GM18873 (cell line): ENCODE measurements around the gene TGFBI.
"Not testable (repeated sequence)": the region's sequence is repeated elsewhere in the genome, so short reads cannot be mapped to it uniquely, and the experiment has no call there.

Experiments
- ATAC-seq: cut with Tn5 transposase; IDR thresholded peaks from one replicate; pipeline ENCODE4 v1.9.1; 2021; ENCODE audit warnings: mild to moderate bottlenecking, moderate library complexity, moderate number of reproducible peaks; ENCODE audit not compliant: unreplicated experiment, low FRiP score

Gene TGFBI

DNA sequence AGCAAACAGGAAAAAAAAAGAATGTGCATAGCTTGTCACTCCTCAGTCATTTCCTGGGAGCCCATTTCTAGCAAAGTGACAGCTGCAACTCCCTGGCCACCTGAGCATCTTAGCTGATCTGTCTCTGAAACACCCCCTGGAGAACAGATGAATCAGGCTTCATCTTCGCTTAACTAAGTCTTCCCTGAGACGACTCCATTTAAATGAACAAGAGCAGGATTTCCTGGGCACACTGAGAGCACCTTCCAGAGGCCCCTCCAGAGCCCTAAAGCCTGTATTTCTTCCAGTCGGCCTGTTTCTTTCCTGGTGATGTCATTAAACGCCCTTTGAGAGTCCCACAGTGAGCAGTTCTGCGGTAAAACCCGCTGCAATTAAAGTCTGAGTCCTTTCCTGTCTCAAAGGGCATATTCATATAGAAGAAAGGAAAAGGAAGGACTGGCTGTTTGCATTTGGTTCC lies 13.9 kb downstream of the TGFBI start:
- ATAC-seq: no peak

DNA sequence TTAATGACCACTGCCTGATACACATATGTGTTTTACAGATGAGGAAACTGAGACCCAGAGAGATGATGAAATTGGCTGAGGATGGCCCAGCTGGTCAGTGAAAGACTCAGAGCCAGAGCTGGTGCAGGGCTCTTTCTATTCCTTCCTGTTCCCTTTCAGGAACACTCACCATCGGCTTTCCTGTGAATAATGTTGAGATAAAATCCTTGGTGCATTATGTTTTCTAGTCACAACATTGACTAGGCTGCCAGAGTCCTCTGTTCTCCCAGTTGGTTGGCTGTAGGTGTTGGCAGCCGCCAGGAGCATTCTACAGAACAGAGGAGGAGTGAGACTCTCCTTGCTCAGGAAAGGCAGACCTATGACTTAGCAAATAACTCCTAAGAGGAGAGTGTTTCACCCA lies 14.8 kb downstream of the TGFBI start:
- no peak for ATAC-seq

DNA sequence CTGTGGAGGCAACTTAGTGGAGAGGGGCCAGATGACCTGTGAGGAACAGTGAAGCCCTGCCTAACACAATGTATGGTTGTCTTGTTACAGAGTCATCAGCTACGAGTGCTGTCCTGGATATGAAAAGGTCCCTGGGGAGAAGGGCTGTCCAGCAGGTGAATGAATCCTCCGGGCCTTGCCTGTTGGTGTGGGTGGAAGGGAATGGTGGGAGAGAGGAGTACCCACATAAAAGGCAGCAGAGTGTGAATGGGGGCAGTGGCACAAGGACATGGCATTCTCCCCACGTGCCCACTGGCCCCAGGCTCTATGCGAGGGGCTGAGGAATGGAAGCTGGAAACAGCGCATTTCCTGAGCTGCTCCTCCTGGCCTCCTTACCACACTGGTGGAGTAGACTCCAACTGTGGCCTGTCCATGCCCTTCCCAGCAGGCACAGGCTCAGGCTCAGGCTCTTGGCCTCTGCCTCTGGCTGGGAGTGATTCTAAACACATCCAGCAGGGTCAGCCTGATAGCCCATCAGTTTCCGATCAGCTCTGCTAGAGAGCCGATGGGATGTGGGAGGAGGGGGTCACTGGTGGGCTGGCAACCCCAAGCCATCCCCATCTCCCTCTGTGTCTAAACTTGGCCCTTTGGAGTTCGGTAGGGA lies 15.3 kb downstream of the TGFBI start:
- no peak for ATAC-seq

DNA sequence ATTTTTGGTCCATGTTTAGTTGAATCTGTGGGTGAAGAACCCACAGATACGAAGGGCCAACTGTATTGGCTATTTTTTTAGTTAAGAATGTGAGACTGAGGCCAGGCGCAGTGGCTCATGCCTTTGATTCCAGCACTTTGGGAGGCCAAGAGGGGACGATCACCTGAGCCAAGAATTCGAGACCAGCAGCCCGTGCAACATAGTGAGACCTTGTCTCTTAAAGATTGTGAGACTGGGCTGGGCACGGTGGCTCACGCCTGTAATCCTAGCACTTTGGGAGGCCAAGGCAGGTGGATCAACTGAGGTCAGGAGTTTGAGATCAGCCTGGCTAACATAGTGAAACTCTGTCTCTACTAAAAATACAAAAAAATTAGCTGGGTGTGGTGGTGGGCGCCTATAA lies 16.2 kb downstream of the TGFBI start:
- ATAC-seq: not testable (repeated sequence)

DNA sequence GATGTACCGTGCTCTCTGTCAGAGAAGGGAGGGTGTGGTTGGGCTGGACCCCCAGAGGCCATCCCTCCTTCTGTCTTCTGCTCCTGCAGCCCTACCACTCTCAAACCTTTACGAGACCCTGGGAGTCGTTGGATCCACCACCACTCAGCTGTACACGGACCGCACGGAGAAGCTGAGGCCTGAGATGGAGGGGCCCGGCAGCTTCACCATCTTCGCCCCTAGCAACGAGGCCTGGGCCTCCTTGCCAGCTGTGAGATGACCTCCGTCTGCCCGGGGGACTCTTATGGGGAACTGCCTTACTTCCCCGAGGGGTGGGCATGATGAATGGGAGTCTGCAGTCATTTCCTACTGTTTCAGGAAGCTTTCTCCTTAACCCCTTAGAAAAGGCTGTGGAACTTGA lies 17.5 kb downstream of the TGFBI start:
- no peak for ATAC-seq

DNA sequence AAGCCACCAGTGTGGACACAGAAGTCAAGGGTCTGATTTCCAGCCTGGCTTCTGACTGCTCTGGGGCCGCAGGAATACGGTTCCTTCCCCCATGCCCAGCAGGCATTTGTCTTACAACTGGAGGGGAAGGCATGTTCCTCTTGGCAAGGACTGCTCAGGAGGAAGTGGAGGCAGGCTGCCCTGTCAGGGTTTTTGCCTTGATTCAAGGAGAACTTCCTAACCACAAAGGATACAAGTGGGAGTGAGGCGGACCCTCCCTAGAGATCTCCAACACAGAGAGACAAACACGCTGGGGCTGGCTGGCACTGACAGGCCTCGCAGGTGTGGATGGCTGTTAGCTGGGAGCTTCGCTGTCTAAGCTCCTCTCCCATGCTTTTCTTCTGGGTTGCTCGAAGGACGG lies 19.1 kb downstream of the TGFBI start:
- no peak for ATAC-seq

DNA sequence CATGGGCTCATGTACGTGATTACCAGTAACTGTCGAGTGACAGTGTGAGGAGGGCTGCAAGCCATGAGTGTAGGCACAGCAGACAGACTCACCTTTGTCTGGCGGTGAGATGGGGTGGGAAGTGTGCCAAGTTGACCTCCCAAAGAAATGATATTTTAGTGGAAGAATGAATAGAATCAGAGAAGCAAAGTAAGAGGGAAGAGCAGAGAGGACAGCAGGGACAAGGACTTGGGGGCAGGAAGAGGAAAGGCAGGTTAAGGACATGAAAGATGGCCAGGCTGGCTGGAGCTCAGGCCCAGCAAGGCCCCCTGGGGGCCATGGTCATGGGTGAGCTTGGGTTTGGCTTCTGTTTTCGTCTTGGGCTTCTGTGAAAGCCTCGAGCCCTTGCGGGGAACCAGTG lies 20.2 kb downstream of the TGFBI start:
- ATAC-seq: no peak

DNA sequence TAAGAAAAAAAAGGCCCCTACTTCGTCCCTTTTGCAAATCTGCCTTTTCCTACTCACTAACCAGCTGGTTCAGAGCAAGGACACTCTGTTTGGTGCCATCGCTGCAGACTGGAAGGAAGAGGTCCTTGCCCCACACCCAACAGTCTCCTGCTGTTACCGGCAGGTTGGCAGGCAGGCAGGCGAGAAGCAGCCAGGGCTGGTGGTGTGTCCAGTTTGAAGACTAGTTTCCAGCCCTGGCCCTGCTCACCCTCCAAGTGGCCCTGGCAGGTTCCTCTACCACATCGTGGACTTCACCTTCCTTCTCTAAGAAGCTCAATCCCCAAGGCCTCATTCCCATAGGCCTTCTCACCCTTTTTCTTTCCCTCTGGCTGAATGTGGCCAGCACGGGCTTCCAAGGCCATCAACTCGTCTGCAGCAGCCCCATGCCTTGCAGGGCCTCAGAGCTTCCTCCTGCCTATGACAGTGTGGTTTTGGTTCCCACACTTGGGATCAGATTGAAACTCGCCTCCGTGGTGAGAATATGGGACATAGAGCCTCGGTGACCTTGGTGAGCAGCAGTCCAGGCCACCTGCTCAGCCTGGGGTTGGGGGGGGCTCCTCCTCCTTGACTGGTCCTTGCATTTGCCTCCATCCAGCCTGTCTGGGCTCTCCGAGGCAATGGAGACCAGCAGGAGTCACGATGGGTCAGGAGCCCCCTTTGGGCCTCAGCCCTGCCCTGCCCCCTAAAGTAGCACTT lies 22.9 kb downstream of the TGFBI start:
- no peak for ATAC-seq

DNA sequence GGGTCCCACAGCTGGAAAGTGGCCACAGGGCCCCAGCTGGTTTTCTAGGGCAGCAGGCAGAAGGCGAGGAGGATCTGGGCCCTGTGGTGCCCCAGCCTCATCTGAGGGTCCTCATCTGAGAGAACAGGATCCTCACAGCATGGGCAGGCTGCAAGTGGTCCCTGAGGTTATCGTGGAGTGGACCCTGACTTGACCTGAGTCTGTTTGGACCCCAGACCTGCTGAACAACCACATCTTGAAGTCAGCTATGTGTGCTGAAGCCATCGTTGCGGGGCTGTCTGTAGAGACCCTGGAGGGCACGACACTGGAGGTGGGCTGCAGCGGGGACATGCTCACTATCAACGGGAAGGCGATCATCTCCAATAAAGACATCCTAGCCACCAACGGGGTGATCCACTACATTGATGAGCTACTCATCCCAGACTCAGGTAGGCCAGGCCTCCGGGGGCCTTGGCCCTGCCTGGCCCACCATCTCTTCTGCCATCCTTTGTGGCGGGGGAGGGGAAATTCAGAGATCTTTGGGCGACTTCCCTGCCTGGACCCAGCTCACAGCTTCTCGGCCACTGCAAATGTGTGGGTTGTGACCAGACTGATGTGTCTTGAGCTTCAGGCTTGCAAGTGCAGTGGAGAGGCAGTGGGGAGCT lies 24.0 kb downstream of the TGFBI start:
- ATAC-seq: no peak

DNA sequence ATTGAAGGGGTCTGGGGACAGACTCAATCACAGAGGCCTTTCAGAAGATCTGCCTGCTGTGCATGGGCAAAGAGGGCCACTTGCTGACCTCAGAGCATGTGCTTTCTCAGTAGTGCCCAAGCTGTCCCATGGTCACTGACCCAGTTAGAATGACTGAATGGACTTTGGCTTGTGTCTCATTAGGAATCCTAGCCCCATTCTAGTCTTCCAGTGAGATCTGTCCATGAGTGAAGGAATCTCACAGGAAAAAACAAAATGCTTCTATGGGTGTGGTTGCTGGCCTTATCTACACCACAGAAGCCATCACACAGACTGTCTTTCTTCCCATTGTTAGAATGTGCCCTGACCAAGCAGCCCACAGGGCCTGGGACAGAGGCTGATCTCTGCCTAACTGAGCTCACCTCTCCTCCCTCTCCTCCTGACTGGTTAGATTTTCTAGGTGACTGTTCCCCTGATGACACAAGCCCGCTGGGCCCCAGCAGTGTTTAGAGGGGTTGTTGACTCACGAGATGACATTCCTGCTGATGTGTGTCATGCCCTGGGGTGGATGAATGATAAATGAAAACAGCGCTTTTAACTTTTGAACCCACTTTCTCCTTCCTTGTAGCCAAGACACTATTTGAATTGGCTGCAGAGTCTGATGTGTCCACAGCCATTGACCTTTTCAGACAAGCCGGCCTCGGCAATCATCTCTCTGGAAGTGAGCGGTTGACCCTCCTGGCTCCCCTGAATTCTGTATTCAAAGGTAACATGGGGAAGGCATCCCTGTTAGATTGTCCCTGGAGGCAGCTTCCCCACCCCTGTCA lies 24.8 kb downstream of the TGFBI start:
- no peak for ATAC-seq

DNA sequence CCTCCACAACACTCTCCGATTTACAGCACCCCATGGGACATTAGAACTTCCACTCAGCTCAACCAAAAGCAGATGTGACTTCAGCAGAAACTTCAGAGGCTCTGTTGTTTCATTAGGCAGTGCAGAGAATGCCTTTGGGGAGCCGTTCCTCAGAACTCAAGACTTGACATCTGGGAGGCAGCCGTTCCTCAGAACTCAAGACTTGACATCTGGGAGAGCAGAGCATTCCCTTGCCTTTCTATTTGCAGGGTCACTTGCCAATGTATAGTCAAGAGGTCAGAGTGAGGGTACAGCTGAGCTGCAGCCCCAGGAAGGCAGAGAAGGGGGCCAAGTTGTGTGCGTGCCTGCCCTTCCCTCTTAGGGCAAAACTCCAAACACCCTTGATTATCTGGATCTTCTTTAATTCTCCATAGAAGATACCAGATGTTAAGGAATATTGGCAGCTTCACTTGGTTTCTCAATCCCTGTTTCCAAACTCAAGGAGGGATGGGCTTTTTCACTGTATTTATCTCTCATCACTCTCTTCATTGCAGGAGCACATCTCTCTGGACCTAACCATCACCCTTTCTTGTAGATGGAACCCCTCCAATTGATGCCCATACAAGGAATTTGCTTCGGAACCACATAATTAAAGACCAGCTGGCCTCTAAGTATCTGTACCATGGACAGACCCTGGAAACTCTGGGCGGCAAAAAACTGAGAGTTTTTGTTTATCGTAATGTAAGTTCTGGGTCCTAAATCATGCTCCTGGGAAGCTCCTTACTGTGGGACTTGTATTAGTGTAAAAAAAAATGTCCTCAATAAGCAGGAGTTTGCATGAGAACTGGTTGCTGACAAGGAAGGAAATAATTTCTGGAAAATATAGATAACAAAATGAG lies 25.6 kb downstream of the TGFBI start:
- ATAC-seq: no peak

DNA sequence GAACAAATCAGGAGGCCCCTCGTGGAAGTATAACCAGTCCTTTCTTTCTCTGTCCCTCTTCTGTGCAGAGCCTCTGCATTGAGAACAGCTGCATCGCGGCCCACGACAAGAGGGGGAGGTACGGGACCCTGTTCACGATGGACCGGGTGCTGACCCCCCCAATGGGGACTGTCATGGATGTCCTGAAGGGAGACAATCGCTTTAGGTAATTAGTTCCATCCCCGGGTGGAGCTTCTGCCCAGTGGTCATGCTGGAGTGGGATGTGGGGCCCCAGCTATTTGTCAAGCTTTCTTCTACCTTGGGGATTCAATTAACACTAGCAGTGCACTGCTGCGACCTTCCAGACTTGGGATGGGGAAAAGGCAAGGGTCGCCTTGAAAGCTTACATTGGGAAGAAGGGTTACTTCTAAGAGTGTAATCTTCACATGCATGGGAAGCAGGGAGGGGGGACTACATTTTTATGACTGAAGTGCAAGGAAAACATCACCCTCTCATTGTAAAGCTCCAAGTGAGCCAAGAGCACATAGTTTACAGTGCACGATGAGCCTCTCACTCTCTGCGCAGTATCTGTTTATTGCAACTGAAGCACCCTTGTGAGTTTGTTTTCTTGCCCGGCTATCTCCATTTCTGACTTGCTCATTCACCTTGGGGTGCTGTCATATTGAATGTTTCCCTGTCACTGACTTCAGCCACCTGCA lies 27.0 kb downstream of the TGFBI start:
- no peak for ATAC-seq

DNA sequence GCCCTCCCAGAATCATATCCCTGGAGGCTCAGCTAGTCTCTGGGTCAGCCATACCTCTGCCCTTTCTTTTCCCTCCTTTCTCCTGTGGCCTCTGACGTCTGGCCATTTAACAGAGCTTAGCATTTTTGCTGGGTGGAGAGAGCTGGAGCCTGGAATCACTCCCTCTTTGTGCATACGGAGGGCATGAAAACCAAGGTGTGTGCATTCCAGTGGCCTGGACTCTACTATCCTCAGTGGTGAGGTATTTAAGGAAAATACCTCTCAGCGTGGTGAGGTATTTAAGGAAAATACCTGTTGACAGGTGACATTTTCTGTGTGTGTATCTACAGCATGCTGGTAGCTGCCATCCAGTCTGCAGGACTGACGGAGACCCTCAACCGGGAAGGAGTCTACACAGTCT lies 27.5 kb downstream of the TGFBI start:
- no peak for ATAC-seq

DNA sequence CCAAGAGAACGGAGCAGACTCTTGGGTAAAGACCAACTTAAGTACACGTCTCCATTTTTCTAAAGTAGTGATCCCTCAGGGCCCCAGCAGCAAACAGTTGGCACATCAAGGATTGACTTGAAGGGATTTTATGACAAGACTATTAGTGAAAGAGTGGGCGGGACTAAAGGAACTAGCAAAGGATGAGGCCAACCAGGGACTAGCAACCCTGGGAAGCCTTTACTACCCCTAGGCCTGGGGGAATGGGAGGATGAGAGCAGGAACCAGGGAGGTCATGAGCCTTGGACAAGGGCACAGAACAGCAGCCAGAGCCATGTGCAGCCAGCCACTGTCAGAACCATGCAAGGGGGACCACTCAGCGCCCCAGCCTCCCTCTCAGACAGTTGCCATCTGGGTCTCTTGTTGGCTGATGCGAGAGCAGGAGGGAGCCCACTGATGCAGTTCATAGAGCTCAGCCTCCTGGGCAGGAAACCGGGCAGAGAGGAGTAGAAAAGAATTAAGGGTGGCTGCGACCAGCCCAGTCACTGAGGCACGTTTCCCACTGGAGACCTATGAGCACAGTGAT lies 28.1 kb downstream of the TGFBI start:
- ATAC-seq: no peak

DNA sequence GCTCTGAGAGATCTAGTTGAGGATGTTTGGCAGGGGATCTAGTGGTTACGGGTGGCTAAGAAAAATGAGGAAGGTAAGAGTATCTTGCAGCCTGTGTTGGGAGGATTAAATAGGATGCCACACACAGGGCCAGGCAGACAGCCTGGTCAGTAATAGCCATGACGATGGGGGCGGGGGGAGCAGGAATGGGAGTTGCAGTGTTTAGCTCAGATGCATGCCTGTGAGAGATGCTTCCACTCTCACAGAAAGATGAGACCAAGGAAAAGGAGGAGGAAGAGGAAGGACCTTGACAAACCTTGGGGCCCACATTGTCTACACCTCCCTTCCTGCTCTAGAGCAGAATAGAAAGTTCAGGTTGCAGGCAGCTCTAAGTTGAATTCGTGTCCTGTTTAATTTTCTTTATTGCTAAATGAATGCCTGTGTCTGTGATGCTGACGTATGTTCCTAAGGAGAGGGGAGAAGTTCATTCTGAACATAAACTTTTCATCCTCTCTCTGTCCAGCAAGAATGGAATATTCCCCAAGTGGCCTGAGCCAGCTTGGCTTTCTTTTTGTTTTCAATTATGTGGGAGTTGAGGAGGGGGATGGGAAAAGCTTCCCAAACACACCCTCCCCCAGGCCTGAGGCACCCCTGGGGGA lies 28.7 kb downstream of the TGFBI start:
- ATAC-seq: no peak

DNA sequence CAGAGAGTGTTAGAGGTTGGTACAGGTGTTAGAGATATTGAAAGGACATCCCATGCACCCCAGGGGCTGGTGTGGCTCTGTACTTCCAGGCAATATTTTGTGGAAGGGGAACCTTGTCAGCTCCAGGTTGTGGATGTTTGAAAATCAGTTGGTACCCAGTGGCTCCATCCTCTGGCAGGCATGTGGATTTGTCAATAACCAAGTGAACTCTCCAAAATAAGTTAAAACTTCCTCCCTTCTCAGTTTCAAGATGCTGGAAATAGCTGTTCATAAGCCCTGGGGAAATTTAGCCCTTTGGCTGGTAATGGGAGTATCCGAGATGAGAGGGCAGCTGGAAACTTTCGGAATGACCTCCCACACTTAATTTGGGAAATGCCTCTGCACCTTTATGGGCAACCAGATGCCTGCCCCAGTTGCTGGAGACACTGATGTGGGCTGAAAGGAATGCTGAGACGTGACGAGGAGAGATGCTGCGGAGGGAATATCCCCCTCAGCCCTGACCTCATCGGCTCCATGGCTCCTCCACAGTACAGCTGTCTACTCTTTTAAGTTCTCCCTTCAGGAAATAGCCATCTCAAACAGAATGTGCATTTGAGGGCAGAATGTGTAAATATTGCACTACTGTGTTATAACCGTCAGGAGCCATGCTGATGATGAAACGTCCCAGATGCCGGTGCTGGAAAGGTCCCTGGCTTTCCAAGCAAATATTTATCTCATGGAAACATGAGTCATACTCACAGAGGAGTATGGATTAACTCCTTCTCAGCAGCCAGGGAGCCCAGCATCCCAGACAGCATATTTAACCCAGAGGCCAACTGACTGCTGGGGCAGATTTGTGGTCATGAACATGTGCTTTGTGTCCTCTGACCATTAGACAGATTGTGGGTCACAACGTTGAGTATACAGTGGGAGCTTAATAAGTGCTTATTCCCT lies 29.5 kb downstream of the TGFBI start:
- ATAC-seq: no peak

DNA sequence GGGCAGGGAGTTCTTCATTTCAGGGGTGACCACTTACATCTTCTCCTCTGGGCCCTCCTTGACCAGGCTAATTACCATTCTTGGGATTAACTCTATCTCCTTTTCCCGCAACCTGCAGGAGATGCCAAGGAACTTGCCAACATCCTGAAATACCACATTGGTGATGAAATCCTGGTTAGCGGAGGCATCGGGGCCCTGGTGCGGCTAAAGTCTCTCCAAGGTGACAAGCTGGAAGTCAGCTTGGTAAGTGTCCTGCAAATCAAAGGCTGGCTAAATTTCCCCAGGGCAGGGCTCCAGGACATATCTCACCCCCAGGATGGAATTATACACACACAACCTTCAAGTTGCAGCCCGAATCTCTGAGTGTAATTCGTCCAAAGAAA lies 30.2 kb downstream of the TGFBI start:
- ATAC-seq: no peak

DNA sequence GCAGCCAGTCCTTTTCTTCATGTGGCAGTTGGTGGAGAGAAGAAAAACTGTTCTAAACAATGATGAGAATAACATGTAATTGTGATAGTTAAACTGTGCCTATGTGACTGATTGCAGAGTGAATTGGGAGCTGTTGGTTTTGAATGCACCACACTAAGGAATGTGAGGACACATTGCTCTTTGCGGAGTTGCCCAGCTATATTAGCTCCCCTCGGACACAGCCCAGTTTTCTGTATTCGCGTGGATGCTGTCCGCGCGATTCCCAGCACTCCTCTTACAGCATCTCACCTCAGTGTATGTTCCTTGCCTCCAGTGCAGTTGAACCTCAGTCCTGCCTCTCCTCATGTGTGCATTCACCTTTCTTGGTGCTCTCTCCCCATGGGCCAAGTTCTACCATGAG lies 32.2 kb downstream of the TGFBI start:
- ATAC-seq: no peak
